Measurements from ENCODE around the gene MACROH2A1.

The MACROH2A1 gene

DNA sequence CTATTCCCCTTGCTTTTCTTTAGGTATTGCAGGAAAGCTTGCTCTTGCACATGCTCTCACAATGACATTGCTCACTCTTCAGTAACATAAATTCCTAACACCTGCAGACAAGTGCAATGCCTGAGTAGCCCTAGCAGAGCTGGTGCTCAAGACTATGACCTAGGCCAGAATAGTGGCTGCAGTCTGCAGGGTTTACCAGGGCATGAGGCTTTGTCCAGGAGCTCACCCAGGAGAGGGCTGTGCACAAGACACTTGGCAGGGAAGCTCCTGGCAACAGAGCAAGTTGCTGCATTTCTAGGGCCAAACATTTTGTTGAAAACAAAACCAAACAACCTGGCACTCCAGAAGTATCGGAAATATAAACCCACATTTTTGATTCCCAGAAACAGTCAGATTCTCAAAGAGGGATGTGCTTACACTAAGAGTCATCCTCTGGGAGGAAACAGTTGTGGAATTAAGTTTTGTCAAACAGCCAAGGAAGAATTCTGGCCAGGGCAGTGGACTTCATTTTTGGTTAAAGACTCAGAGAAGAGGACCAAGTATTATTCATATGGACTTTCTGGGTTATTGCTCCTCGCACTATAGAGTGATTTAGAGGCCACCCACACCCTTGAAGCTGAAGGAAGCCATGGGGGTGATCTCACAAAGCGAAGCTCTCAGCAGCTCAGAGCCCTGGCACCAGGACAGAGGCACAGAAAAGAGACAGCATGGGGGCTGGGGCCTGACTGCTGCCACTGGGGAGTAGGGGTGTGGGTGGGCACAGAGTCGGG is 44.9 kb downstream of the MACROH2A1 start:
- no peak for ATAC-seq

DNA sequence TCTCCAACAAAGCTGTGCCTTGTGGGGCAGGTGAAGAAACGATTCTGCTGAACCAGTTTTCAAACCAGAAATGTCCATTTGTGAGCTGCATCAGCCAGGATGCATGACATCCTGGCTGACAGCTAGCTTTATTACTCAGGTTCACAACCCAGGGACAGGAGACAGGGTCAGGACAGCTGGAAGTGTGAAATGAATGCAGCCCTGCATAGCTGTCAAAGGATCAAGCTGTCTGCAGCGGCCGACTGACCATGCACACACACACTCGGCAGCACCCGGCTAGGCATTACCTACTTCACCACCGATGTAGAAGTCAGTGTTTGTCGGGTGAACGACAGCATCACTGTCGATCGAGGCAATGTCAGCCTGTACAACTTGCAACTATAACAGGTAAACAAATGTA is 48.5 kb downstream of the MACROH2A1 start:
- no peak for ATAC-seq
- DNase-seq: no peak

More for the DNA sequence above, 44.9 kb downstream of the MACROH2A1 start:
- DNase-seq: no peak

DNA sequence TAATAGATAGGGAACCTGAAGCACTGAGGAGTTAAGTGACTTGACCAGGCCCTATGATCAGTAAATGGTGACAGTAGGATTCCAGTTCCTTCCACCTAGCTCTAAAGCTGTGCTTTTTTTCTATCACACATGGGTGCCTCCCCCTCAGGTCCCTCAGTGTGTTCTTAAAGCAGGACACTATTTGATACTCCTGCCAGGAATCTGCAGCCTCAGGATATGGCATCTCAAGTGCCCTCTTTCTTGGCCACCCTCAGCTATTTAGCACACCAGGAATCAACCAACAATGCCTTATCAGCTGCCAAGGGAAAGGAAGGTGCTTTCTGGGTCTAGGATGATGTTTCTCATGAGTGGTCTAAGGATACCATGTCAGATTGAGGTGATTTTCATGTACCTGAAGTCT is 49.1 kb downstream of the MACROH2A1 start:
- no peak for ATAC-seq

DNA sequence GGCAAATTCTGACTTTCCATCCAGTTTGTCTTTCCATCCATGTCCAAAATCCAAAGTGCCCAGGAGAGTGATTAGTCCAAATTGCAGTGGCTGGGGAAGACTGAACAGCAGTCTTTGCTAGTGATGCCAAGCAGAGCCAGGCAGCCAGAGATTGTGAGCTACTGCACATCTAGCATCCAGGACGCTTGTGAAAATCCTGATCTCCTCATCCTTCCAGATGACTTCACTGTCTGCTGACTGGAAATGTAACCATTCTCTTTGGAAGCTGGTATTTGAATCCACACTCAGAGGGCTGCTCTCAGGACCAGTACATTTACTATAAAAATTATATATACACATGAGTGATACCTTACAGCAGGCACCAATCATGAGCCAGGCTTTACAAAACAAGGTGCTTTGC is 49.6 kb downstream of the MACROH2A1 start:
- ATAC-seq (no peak), DNase-seq (no peak)

More for the DNA sequence above, 49.1 kb downstream of the MACROH2A1 start:
- no peak for DNase-seq

DNA sequence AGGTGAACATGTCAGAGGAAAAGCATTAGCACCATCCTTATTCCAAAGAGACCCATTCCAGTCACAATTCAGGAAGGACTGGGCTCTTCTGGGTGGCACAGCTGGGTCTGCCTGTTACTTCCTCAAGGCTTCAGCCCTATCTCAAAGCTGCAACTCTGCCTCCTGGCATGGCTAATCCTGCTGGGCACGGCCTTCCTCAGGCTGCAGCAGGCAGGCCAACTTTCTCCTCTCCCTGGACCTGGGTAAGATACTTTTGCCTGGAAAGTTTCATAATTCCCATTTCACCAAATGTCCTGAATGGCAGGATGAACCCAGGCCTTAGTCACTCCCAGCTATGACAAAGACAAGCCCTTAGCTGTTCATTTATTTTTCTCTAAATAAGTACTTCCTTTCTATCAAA is 50.1 kb downstream of the MACROH2A1 start:
- no peak for ATAC-seq
- DNase-seq: no peak

DNA sequence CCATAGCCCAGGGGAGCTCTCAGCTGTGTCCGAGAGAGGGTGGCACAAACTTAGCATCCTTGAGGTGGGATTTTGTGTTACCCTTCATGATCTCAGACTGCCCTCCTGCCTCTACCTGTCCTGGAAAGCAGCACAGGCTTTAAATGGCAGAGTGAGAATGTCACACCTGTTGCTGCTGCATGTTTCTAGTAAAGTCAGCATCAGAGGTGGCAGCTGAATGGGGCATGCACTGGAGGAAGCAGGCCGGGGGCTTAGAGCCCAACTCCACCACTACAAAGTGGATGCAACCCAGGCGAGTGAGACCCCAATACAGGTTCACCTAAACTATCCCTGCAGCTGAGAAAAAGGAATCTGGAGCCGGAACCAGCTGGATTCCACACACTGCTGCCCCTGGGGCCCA is 51.6 kb downstream of the MACROH2A1 start:
- ATAC-seq: no peak

DNA sequence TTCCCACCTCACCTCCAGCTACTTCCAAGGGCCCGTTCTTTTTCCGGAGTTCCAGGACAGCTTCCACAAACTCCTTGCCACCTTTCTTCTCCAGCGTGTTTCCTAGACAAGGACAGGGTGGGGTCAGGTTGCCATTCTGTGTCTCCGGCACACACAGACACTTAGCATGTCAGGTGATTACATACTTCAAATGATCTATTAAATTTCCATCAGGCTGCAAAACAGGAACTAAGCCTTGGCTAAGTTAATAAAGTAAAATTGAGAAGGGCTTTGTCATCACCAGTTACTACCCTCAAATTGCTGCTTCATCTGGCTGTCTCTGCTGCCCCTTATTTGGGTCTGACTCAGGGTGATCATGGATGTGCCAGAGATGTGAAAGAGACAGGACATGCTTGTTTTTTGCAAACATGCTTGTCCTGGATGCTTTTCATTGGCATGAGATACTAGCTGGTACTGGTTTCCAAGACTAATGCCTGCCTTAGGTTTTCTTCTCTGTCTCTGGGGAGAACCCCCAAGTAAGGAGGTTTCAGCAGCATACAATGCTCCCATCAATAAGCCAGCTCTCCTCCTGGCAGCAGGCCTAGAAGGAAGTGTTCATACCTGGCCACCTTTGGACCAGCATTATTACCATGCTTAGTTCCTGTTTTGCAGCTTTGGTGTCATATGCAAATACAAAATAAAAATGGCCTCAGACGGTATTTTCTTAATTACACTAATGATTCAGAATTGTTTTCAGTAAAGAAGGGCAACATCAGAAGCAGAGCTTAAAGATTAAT is 52.9 kb downstream of the MACROH2A1 start:
- DNase-seq (no peak), ATAC-seq (no peak)

More for the DNA sequence above, 51.6 kb downstream of the MACROH2A1 start:
- DNase-seq: no peak

DNA sequence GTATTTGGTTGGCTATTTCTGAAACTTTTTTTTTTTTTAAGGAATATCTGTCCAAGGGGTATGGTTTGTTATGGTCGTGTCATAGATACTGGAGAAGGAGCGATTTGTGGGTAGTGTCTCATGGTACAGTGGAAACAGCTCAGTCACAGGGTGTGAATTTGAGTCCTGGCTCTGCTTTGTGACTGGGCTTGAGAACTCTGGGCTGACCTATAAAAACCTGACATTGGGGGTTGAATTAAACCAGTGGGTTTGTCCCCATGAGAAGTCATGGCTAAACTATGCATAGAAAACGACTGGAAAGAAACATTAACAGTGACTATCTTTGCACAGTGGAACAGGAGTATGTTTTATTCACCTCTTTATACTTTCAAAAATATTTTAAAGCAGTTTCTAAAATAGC is 54.7 kb downstream of the MACROH2A1 start:
- DNase-seq (no peak), ATAC-seq (no peak)

DNA sequence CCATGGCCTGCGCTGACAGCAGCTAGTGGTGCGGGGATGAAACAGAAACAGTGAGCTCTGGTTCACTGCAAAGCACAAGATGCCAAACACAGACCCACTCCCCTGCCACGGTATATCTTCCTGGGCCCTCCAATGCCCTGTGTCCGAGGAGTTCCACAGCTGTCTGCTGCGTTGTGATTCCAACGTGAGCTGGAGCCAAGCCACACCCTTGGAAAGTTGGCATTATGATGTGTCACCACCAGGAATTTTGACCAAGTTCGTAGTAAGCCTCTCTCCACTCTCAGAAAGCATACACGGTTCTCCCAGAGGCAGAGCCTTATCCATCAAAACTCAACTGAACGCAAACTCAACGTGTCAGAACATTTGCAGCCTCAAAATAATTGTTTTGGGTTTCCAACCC is 55.6 kb downstream of the MACROH2A1 start:
- ATAC-seq (no peak), DNase-seq (no peak)

DNA sequence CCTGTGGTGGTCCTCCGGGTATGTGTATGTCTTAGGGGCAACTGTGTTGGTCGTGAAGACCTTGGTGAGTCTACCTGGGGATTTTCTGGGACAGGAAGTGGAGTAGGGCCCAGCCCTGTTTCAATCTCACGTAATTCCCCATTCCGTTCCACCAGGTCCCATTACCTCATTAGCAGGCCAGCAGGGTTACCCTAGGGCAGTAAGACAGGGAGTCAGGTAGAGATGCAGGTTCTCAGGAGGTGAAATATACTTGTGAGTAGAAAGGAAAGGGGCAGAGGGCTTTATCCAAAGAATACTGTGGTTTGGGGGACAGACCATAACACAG is 56.5 kb downstream of the MACROH2A1 start:
- DNase-seq: no peak
- no peak for ATAC-seq

DNA sequence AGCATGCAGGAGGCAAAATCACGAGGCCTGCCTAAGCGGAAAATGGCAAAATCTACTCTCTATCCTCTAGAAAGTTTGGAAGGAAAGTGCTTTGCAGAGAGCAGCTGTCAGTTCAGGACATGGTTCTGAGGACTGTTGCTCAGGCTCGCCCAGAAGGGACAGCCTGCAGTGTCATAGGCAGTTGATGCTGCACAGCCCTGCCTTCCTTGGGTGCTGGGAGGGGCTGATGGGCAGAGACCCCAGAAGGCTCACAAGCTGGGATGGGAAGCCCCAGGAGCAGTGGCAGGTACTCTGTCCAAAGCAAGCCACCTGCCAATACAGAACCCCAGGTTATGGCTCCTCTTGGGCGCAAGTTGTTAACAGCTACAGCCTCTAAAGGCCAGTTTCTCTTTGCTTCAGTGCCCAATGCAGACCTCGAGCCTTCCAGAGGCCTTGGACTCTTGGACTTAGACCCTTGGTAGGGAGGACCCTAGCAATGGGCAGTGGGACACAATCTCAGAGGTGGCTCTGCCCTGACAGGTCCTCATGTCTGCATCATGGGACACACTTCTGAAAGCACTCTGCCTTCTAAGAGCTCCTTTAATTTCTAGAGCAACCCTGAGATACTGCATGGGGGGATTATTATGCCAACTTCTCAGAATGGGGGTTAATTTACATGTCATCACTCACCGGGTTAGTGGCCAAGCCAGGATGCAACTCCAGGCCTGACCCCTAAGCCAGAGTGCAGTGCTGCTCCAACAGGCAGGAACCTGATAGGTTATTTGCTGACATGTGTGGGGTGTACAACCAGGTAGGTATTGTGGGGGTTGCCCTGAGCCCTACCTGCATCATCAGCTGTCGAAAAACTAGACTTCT is 57.1 kb downstream of the MACROH2A1 start:
- ATAC-seq (no peak), DNase-seq (no peak)

DNA sequence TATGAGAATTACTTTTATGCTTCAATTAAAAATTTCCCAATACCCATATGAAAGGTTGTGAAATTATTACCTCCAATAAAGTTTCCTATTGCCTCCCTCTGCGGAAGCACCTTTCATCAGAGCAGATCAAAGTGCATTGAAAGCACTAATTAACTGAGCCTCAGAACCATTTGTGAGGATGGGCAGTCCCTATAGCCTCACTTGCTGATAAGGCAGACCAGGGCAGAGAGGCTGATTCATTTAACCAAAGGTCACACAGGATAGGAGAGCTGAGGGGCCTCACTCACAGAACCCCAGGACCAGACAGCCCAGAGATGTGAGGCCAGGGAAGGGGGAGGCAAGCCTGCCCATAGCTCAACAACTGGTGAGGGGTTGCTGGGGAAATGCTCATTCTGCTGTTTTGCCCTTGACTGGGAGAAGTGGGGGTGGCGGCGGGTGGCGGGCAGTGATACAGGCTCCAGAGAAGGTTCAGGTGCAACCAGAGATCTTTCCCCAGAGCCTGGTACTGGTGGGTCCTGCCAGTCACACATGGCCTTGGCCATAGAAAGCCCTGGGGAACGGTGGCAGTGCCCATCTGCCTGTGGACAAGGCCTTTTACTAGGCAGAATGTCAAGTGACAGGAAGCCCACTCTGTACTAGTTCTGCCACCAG is 57.9 kb downstream of the MACROH2A1 start:
- no peak for DNase-seq
- ATAC-seq: no peak

DNA sequence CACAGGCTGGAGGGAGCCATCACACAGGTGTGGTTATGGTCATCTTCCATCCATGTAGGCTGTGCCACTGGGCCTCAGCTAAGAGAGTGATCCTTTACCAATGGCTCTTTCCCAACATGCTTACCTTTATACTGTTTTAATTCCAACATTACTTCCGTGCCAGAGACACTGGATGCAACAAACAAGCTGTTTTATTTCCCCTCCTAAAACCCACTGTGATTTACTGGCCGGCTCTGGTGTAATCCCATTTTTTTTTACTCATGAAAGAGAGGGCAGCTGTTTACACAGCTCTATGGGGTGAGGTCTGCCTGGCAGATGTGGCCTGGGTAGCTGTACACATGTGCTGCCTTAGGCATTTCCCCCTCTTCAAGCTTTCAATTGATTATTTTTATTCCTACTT is 58.5 kb downstream of the MACROH2A1 start:
- DNase-seq: no peak
- ATAC-seq: no peak

DNA sequence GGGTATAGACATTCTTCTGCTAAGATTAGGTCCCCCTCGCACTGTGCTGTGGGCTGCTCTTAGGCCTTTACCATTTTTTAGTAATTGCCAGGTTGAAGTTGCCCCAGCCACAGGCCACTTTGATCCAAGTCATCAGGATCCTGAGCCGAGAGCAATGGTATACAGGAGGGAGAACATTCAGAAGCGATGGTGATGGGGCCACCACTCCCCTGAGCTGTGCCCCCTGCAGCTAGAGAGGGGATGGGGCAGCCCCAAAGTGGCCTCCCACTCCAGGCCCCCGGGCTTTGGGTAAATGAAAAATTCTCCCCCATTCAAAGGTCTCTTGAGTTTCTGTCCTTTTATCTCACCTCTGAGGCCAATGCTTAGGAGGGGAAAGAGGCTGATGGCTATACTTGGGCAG is 59.4 kb downstream of the MACROH2A1 start:
- no peak for DNase-seq
- ATAC-seq: no peak

DNA sequence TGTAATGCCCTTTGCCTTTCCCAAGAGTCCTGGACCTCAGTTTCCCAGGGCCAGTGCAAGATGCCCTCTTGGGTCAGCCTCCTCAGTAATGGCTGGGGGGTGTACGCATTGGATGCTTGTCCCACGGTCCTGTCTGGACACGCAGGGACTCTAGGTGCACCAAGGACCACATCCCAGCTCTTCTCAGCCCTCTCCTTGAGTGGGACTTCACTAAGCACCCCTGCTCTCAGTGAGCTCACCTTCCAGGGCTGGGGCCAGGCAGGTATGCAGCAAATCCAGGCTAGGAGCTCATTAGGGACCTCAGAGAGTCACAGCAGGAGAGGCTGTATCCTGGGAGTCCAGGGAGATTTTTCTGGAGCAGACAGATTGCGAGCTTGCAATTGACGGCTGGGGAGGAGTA is 59.8 kb downstream of the MACROH2A1 start:
- DNase-seq: no peak

DNA sequence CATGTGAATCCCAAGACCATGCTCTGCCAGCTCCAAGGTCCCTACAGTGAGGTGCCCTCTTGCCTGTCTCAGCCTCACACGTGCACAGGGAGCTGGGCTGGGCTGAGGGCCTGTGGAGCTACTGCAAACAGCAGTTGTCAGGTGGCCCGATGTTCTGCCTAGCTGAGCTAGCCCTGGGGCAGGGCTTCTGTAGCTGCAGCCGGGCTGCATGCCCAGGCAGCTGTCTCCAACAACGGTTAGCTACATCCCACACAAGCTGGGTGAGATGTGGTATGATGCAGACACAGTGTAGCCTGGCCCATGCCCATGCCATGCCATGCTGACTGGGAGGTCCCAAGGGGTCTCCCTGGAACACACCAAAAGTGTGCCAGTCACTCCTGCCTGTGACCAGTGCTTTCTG is 62.0 kb downstream of the MACROH2A1 start:
- ATAC-seq (no peak), DNase-seq (no peak)

More for the DNA sequence above, 59.8 kb downstream of the MACROH2A1 start:
- no peak for ATAC-seq

DNA sequence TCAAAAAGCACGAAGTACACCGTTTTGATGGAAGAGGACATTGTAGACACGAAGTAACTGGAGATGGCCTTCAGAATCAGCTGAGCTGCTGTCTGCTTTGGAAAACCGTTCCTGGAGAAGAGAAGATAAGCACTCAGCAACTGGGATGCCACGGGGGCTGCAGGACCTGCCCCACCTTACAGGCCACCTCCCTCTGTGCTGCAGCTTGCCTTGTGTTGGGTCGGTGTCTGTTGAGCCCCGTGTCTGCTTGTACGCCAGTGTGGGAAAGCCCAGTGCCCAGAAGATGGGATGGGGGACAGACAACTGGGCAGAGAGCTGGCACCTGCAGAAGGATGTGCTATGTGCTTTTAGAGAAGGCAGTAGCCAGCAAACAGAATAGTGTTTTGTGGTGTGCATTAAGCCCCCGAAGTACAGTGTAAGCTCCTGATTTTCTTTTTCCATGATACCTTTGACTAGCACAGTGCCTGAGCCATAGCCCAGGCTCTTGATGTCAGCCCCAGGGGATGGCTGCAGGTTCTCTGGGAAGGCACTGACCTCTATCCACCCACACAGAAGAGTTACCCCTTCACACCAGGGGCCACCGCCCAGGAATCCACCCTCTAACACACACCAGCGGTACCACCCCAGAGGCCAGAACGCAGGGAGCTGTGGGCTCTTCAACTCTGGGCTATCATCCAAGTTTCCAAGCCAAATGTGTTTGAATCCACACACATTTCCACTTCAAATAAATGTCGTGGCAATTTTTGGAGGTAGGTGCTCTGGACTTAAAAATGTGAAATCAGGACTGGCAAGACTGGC is 63.8 kb downstream of the MACROH2A1 start:
- DNase-seq (no peak), ATAC-seq (no peak)

DNA sequence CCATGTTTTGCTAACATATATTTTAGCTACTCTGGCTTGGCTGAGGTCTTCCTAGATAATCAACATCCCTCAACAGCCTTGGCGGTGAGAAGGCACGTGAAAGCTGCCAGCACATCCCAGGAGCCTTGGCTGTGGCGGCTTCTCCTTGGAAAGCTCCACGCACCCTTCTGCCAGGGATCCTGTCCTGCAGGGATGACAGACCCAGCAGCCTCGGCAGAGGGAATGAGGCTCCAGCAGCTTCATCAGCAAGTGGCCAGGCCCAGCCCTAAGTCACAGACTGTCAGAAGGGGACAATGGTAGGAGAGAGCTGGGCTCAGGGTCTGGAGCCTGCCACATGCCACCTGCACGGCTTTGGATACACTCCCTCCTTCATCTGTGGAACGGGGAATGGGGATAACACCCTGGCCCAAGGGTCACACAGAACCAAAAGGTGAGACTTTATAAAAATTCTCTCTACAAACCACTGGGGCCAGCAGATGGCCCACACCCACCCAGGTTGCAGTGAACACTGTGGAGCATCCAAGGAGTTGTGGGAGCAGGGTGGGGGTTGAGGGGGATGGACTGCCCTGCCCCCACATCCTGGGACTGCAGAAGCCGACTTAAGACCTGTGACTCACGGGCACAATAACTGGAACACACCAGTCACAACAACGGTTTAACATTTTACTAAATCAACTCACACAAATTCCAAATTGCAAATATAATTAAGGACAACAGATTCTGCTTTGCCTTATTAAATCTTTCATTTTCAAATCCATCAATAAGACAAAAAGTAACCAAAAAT is 65.1 kb downstream of the MACROH2A1 start:
- no peak for ATAC-seq
- no peak for DNase-seq

DNA sequence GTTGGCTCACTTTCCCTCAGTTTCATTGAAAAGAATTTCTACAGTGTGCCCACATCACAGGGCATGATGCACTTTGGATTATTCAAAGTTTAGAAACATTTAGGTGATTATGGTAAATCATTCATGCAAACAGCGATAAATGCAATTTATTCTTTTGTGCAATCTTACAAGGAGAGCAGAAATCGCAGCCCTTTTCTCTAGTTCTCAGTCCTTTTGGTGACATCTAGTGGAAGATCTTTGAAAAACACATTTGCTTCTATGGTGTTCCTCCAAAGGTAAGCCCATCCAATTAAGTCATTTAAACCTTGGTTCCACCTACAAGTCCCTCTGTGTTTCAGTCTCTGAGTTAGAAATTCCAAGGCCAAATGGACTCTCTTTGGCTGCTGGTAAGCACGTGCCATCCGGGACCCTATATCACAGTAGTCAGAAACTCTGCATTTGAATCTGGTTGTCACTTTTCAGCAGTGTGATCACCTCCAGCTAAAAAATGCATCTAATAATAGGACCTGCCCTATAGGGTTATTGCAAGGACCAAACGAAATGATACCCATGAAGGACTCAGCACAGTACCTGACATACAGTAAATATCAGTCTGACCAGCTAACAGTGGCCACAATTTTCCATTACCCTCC is 66.4 kb downstream of the MACROH2A1 start:
- DNase-seq (no peak), ATAC-seq (no peak)

DNA sequence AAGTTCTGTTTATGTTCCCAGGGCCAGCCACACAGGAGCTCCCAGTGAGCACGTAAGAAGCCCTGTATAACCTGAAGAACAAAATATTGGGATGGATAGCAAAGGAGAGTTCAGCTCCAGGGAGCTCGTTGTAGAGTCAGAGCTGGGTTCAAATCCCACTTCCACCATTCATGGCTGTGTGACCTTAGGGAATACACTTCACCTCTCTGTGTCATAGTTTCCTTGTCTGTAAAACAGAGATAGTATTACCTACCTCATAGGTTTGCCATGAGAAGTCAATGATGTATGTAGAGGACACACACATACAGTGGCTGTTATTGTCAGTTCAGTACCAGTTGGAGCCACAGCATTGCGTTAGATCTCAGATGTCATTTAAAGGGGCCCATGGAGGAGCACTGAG is 67.4 kb downstream of the MACROH2A1 start:
- no peak for DNase-seq
- ATAC-seq: no peak
